ENCODE data around the gene SV2C. TPM values are rescaled to one million over a fixed set of nuclear protein-coding genes. Genes with fewer than 3 reads are reported as not detected.

The SV2C gene
- total RNA-seq, 1 experiment from 2014 or later = 0.09 TPM

DNA sequence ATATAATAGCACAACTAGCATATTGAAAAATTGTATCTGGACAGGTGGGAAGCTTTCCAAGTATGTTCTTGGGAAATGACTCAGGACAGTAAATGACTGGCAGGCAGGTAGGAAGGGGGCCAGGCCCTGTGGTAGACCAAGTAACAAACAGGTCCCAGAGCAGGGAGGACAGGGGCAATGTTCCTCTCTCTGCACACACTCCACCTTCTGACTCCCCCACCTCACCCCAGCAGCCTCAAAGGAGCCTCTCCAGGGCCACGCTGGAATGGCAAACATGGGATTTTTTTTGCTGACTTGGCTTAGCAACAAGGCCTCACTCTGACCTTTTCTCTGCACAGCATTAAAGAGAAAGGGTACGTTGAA, 288.8 kb downstream of the SV2C start (continued):
- TF ChIP-seq, protein P1, sequence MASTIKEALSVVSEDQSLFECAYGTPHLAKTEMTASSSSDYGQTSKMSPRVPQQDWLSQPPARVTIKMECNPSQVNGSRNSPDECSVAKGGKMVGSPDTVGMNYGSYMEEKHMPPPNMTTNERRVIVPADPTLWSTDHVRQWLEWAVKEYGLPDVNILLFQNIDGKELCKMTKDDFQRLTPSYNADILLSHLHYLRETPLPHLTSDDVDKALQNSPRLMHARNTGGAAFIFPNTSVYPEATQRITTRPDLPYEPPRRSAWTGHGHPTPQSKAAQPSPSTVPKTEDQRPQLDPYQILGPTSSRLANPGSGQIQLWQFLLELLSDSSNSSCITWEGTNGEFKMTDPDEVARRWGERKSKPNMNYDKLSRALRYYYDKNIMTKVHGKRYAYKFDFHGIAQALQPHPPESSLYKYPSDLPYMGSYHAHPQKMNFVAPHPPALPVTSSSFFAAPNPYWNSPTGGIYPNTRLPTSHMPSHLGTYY (CRISPR knock-in tag; IDR thresholded peaks at IDR 0.05) = no peak
- no peak for TF ChIP-seq CREM (CRISPR knock-in tag; IDR thresholded peaks at IDR 0.05)
- TF ChIP-seq, protein P2, sequence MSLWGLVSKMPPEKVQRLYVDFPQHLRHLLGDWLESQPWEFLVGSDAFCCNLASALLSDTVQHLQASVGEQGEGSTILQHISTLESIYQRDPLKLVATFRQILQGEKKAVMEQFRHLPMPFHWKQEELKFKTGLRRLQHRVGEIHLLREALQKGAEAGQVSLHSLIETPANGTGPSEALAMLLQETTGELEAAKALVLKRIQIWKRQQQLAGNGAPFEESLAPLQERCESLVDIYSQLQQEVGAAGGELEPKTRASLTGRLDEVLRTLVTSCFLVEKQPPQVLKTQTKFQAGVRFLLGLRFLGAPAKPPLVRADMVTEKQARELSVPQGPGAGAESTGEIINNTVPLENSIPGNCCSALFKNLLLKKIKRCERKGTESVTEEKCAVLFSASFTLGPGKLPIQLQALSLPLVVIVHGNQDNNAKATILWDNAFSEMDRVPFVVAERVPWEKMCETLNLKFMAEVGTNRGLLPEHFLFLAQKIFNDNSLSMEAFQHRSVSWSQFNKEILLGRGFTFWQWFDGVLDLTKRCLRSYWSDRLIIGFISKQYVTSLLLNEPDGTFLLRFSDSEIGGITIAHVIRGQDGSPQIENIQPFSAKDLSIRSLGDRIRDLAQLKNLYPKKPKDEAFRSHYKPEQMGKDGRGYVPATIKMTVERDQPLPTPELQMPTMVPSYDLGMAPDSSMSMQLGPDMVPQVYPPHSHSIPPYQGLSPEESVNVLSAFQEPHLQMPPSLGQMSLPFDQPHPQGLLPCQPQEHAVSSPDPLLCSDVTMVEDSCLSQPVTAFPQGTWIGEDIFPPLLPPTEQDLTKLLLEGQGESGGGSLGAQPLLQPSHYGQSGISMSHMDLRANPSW (CRISPR knock-in tag; conservative IDR thresholded peaks at IDR 0.05; ENCODE audit: low read depth) = no peak

DNA sequence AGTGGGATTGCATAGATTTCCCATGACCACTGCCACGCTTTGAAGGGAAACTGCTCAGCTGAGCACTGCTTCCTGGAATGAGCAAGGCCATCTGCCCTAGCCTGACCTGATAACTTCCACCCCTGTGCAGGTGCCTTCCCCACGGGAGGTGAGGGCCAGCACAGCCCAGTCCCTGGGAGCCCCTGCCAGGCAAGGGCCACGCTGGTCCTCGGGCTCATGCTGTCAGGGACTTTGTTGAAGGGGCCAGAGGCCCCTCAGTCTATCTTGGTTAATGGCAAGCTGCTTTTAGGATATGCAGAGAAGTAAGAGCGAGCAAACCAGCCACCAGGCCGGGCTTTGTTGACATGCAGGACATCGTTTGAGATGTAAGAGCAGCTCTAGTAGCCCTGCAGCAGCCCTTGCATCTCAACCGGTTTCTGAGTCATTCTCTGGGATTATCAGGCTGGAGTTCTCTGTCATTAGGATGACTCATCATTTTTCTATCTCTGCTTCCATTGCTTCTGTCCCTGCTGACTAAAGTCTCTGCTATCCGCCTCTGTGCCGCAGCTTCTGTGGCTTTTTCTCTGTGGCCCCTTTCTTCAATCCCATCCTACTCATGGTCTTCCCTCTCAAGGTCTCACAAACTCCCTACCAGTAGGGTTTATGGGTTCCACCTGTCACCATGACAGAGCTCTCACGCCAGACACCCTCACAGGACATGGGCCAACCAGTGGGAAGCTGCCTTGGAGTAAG, 289.3 kb downstream of the SV2C start:
- peaks cover 4% of the 10 kb centered on the region for H3K36me3 Mint-ChIP-seq
- no peak overlapping the region for H3K4me3 Mint-ChIP-seq
- H3K4me1 Mint-ChIP-seq = peaks cover 9% of the 10 kb centered on the region
- peaks cover 8% of the 10 kb centered on the region; the same call in 1 of the 2 replicates for H3K9me3 Mint-ChIP-seq
- no peak overlapping the region for H3K27ac Mint-ChIP-seq
- CTCF ChIA-PET = no interaction called here
- no peaks in the 10 kb centered on the region; the same call in 1 of the 2 replicates for H3K27me3 Mint-ChIP-seq (ENCODE audit: low read depth)
- ATAC-seq = no peak; the same call in 1 of the 2 replicates
- DNase-seq (ENCODE audit: low spot score) = no peak
- POLR2A ChIA-PET = interaction anchor here (0.7 kb wide), 1 partner anchor 168 kb away, joined by 4 read pairs; no protein-coding TSS in a partner anchor
- TF ChIP-seq, protein P2 (CRISPR knock-in tag; conservative IDR thresholded peaks at IDR 0.05; ENCODE audit: low read depth) = no peak
- TF ChIP-seq TCF7 (CRISPR knock-in tag; IDR thresholded peaks at IDR 0.05; ENCODE audit: low read depth) = no peak
- TF ChIP-seq, protein P3, sequence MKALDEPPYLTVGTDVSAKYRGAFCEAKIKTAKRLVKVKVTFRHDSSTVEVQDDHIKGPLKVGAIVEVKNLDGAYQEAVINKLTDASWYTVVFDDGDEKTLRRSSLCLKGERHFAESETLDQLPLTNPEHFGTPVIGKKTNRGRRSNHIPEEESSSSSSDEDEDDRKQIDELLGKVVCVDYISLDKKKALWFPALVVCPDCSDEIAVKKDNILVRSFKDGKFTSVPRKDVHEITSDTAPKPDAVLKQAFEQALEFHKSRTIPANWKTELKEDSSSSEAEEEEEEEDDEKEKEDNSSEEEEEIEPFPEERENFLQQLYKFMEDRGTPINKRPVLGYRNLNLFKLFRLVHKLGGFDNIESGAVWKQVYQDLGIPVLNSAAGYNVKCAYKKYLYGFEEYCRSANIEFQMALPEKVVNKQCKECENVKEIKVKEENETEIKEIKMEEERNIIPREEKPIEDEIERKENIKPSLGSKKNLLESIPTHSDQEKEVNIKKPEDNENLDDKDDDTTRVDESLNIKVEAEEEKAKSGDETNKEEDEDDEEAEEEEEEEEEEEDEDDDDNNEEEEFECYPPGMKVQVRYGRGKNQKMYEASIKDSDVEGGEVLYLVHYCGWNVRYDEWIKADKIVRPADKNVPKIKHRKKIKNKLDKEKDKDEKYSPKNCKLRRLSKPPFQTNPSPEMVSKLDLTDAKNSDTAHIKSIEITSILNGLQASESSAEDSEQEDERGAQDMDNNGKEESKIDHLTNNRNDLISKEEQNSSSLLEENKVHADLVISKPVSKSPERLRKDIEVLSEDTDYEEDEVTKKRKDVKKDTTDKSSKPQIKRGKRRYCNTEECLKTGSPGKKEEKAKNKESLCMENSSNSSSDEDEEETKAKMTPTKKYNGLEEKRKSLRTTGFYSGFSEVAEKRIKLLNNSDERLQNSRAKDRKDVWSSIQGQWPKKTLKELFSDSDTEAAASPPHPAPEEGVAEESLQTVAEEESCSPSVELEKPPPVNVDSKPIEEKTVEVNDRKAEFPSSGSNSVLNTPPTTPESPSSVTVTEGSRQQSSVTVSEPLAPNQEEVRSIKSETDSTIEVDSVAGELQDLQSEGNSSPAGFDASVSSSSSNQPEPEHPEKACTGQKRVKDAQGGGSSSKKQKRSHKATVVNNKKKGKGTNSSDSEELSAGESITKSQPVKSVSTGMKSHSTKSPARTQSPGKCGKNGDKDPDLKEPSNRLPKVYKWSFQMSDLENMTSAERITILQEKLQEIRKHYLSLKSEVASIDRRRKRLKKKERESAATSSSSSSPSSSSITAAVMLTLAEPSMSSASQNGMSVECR (CRISPR knock-in tag; IDR thresholded peaks at IDR 0.05; ENCODE audit: borderline replicate concordance) = no peak
- TF ChIP-seq, protein P4, sequence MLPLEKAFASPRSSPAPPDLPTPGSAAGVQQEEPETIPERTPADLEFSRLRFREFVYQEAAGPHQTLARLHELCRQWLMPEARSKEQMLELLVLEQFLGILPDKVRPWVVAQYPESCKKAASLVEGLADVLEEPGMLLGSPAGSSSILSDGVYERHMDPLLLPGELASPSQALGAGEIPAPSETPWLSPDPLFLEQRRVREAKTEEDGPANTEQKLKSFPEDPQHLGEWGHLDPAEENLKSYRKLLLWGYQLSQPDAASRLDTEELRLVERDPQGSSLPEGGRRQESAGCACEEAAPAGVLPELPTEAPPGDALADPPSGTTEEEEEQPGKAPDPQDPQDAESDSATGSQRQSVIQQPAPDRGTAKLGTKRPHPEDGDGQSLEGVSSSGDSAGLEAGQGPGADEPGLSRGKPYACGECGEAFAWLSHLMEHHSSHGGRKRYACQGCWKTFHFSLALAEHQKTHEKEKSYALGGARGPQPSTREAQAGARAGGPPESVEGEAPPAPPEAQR (CRISPR knock-in tag; IDR thresholded peaks at IDR 0.05) = no peak
- no peak for TF ChIP-seq SMAD4 (CRISPR knock-in tag; IDR thresholded peaks at IDR 0.05)
- TF ChIP-seq ZNF121 (CRISPR knock-in tag; IDR thresholded peaks at IDR 0.05) = no peak
- TF ChIP-seq, protein P5, sequence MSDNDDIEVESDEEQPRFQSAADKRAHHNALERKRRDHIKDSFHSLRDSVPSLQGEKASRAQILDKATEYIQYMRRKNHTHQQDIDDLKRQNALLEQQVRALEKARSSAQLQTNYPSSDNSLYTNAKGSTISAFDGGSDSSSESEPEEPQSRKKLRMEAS (CRISPR knock-in tag; IDR thresholded peaks at IDR 0.05) = no peak
- no peak for TF ChIP-seq NFATC4 (CRISPR knock-in tag; IDR thresholded peaks at IDR 0.05)
- no peak for TF ChIP-seq TP53 (CRISPR knock-in tag; IDR thresholded peaks at IDR 0.05)
- TF ChIP-seq, protein P1 (CRISPR knock-in tag; IDR thresholded peaks at IDR 0.05) = no peak
- no peak for TF ChIP-seq RELA (CRISPR knock-in tag; IDR thresholded peaks at IDR 0.05; ENCODE audit: borderline replicate concordance)
- TF ChIP-seq, protein P6, sequence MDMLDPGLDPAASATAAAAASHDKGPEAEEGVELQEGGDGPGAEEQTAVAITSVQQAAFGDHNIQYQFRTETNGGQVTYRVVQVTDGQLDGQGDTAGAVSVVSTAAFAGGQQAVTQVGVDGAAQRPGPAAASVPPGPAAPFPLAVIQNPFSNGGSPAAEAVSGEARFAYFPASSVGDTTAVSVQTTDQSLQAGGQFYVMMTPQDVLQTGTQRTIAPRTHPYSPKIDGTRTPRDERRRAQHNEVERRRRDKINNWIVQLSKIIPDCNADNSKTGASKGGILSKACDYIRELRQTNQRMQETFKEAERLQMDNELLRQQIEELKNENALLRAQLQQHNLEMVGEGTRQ (CRISPR knock-in tag; IDR thresholded peaks at IDR 0.05) = no peak
- no peak for TF ChIP-seq ZNF263 (CRISPR knock-in tag; IDR thresholded peaks at IDR 0.05; ENCODE audit: low read depth)
- no peak for TF ChIP-seq MYBL2 (CRISPR knock-in tag; IDR thresholded peaks at IDR 0.05)
- TF ChIP-seq PRRX2 (CRISPR knock-in tag; IDR thresholded peaks at IDR 0.05) = no peak
